ENCODE results near the gene NTM.

The NTM gene

GRCh38 chr11:132142121-132142520 lies 771.7 kb downstream of the NTM start:
- no peaks in the 10 kb centered on the region for H3K36me3 ChIP-seq (ENCODE audit: control insufficient read depth in 2 of 2, insufficient read depth in 2 of 2, low read length in 2 of 2)
- H3K4me1 ChIP-seq (ENCODE audit: control insufficient read depth, insufficient read depth, low read length), result no peaks in the 10 kb centered on the region
- H3K27me3 ChIP-seq (ENCODE audit: control insufficient read depth in 1 of 2, insufficient read depth in 2 of 2, low read length in 2 of 2), result no peaks in the 10 kb centered on the region
- H3K4me3 ChIP-seq (ENCODE audit: low read length in 2 of 2), result no peak overlapping the region
- H3K9ac ChIP-seq (ENCODE audit: low read length in 2 of 2), result no peak overlapping the region
- no peaks in the 10 kb centered on the region for H3K9me3 ChIP-seq (ENCODE audit: control insufficient read depth in 2 of 2, low read length in 2 of 2)
- no peak overlapping the region for H3K27ac ChIP-seq (ENCODE audit: low read length)

GRCh38 chr11:132142554-132142953 lies 772.1 kb downstream of the NTM start:
- H3K9me3 ChIP-seq (ENCODE audit: control insufficient read depth in 2 of 2, low read length in 2 of 2), result no peaks in the 10 kb centered on the region
- H3K4me3 ChIP-seq (ENCODE audit: low read length in 2 of 2), result no peak overlapping the region
- H3K36me3 ChIP-seq (ENCODE audit: control insufficient read depth in 2 of 2, insufficient read depth in 2 of 2, low read length in 2 of 2), result no peaks in the 10 kb centered on the region
- no peak overlapping the region for H3K27ac ChIP-seq (ENCODE audit: low read length)
- H3K9ac ChIP-seq (ENCODE audit: low read length in 2 of 2), result no peak overlapping the region
- H3K4me1 ChIP-seq (ENCODE audit: control insufficient read depth, insufficient read depth, low read length), result no peaks in the 10 kb centered on the region
- H3K27me3 ChIP-seq (ENCODE audit: control insufficient read depth in 1 of 2, insufficient read depth in 2 of 2, low read length in 2 of 2), result no peaks in the 10 kb centered on the region

GRCh38 chr11:132147464-132147863 lies 777.0 kb downstream of the NTM start:
- Histone ChIP-seq H3K36me3 (ENCODE audit: control insufficient read depth in 2 of 2, insufficient read depth in 2 of 2, low read length in 2 of 2) (no peaks in the 10 kb centered on the region), H3K9me3 (ENCODE audit: control insufficient read depth in 2 of 2, low read length in 2 of 2) (no peaks in the 10 kb centered on the region), H3K4me3 (ENCODE audit: low read length in 2 of 2) (no peak overlapping the region), H3K27ac (ENCODE audit: low read length) (no peak overlapping the region), H3K27me3 (ENCODE audit: control insufficient read depth in 1 of 2, insufficient read depth in 2 of 2, low read length in 2 of 2) (no peaks in the 10 kb centered on the region), H3K4me1 (ENCODE audit: control insufficient read depth, insufficient read depth, low read length) (no peaks in the 10 kb centered on the region), H3K9ac (ENCODE audit: low read length in 2 of 2) (no peak overlapping the region)

- Histone ChIP-seq H3K27me3 (ENCODE audit: control insufficient read depth in 1 of 2, insufficient read depth in 2 of 2, low read length in 2 of 2) (no peaks in the 10 kb centered on the region), H3K9me3 (ENCODE audit: control insufficient read depth in 2 of 2, low read length in 2 of 2) (no peaks in the 10 kb centered on the region), H3K27ac (ENCODE audit: low read length) (no peak overlapping the region), H3K4me1 (ENCODE audit: control insufficient read depth, insufficient read depth, low read length) (no peaks in the 10 kb centered on the region), H3K36me3 (ENCODE audit: control insufficient read depth in 2 of 2, insufficient read depth in 2 of 2, low read length in 2 of 2) (no peaks in the 10 kb centered on the region), H3K4me3 (ENCODE audit: low read length in 2 of 2) (no peak overlapping the region), H3K9ac (ENCODE audit: low read length in 2 of 2) (no peak overlapping the region)
These were observed 784.4 kb downstream of the NTM start for GRCh38 chr11:132154781-132155180.

GRCh38 chr11:132158091-132158490 lies 787.7 kb downstream of the NTM start:
- no peak overlapping the region for H3K27ac ChIP-seq (ENCODE audit: low read length)
- no peaks in the 10 kb centered on the region for H3K27me3 ChIP-seq (ENCODE audit: control insufficient read depth in 1 of 2, insufficient read depth in 2 of 2, low read length in 2 of 2)
- H3K36me3 ChIP-seq (ENCODE audit: control insufficient read depth in 2 of 2, insufficient read depth in 2 of 2, low read length in 2 of 2), result no peaks in the 10 kb centered on the region
- H3K9ac ChIP-seq (ENCODE audit: low read length in 2 of 2), result no peak overlapping the region
- H3K4me3 ChIP-seq (ENCODE audit: low read length in 2 of 2), result no peak overlapping the region
- H3K9me3 ChIP-seq (ENCODE audit: control insufficient read depth in 2 of 2, low read length in 2 of 2), result no peaks in the 10 kb centered on the region
- H3K4me1 ChIP-seq (ENCODE audit: control insufficient read depth, insufficient read depth, low read length), result no peaks in the 10 kb centered on the region

- Histone ChIP-seq H3K36me3 (ENCODE audit: control insufficient read depth in 2 of 2, insufficient read depth in 2 of 2, low read length in 2 of 2) (no peaks in the 10 kb centered on the region), H3K4me1 (ENCODE audit: control insufficient read depth, insufficient read depth, low read length) (no peaks in the 10 kb centered on the region), H3K9ac (ENCODE audit: low read length in 2 of 2) (no peak overlapping the region), H3K27me3 (ENCODE audit: control insufficient read depth in 1 of 2, insufficient read depth in 2 of 2, low read length in 2 of 2) (no peaks in the 10 kb centered on the region), H3K9me3 (ENCODE audit: control insufficient read depth in 2 of 2, low read length in 2 of 2) (no peaks in the 10 kb centered on the region), H3K4me3 (ENCODE audit: low read length in 2 of 2) (no peak overlapping the region), H3K27ac (ENCODE audit: low read length) (no peak overlapping the region)
These were observed 788.3 kb downstream of the NTM start for GRCh38 chr11:132158696-132159095.

- H3K27ac ChIP-seq (ENCODE audit: low read length), result no peak overlapping the region
These were observed 791.1 kb downstream of the NTM start for GRCh38 chr11:132161403-132162078.

GRCh38 chr11:132168344-132168981 lies 798.0 kb downstream of the NTM start:
- Histone ChIP-seq H3K4me1 (ENCODE audit: control insufficient read depth, insufficient read depth, low read length) (no peaks in the 10 kb centered on the region), H3K27ac (ENCODE audit: low read length) (no peak overlapping the region), H3K36me3 (ENCODE audit: control insufficient read depth in 2 of 2, insufficient read depth in 2 of 2, low read length in 2 of 2) (no peaks in the 10 kb centered on the region), H3K4me3 (ENCODE audit: low read length in 2 of 2) (no peak overlapping the region), H3K9ac (ENCODE audit: low read length in 2 of 2) (no peak overlapping the region), H3K27me3 (ENCODE audit: control insufficient read depth in 1 of 2, insufficient read depth in 2 of 2, low read length in 2 of 2) (no peaks in the 10 kb centered on the region), H3K9me3 (ENCODE audit: control insufficient read depth in 2 of 2, low read length in 2 of 2) (no peaks in the 10 kb centered on the region)

More at GRCh38 chr11:132161403-132162078, 791.1 kb downstream of the NTM start:
- H3K27me3 ChIP-seq (ENCODE audit: control insufficient read depth in 1 of 2, insufficient read depth in 2 of 2, low read length in 2 of 2), result no peaks in the 10 kb centered on the region
- no peak overlapping the region for H3K9ac ChIP-seq (ENCODE audit: low read length in 2 of 2)
- no peak overlapping the region for H3K4me3 ChIP-seq (ENCODE audit: low read length in 2 of 2)
- H3K9me3 ChIP-seq (ENCODE audit: control insufficient read depth in 2 of 2, low read length in 2 of 2), result no peaks in the 10 kb centered on the region
- no peaks in the 10 kb centered on the region for H3K4me1 ChIP-seq (ENCODE audit: control insufficient read depth, insufficient read depth, low read length)
- no peaks in the 10 kb centered on the region for H3K36me3 ChIP-seq (ENCODE audit: control insufficient read depth in 2 of 2, insufficient read depth in 2 of 2, low read length in 2 of 2)

- Histone ChIP-seq H3K4me1 (ENCODE audit: control insufficient read depth, insufficient read depth, low read length) (no peaks in the 10 kb centered on the region), H3K4me3 (ENCODE audit: low read length in 2 of 2) (no peak overlapping the region), H3K27ac (ENCODE audit: low read length) (no peak overlapping the region), H3K36me3 (ENCODE audit: control insufficient read depth in 2 of 2, insufficient read depth in 2 of 2, low read length in 2 of 2) (no peaks in the 10 kb centered on the region), H3K9me3 (ENCODE audit: control insufficient read depth in 2 of 2, low read length in 2 of 2) (no peaks in the 10 kb centered on the region), H3K27me3 (ENCODE audit: control insufficient read depth in 1 of 2, insufficient read depth in 2 of 2, low read length in 2 of 2) (no peaks in the 10 kb centered on the region), H3K9ac (ENCODE audit: low read length in 2 of 2) (no peak overlapping the region)
These were observed 800.6 kb downstream of the NTM start for GRCh38 chr11:132171031-132171430.

GRCh38 chr11:132174362-132175255 lies 804.2 kb downstream of the NTM start:
- Histone ChIP-seq H3K9me3 (ENCODE audit: control insufficient read depth in 2 of 2, low read length in 2 of 2) (no peaks in the 10 kb centered on the region), H3K27ac (ENCODE audit: low read length) (no peak overlapping the region), H3K4me1 (ENCODE audit: control insufficient read depth, insufficient read depth, low read length) (no peaks in the 10 kb centered on the region), H3K27me3 (ENCODE audit: control insufficient read depth in 1 of 2, insufficient read depth in 2 of 2, low read length in 2 of 2) (no peaks in the 10 kb centered on the region), H3K9ac (ENCODE audit: low read length in 2 of 2) (no peak overlapping the region), H3K4me3 (ENCODE audit: low read length in 2 of 2) (no peak overlapping the region), H3K36me3 (ENCODE audit: control insufficient read depth in 2 of 2, insufficient read depth in 2 of 2, low read length in 2 of 2) (no peaks in the 10 kb centered on the region)
